Limb (tissue), 2 donors: ENCODE results near the gene IFNL2.

Experiments used
- DNase-seq, 2 donors: peaks; one replicate each; pipeline ENCODE4 v3.0.0-alpha.2; 2016; ENCODE audit errors: extremely low spot score in 2 of 2

IFNL2 gene

DNA sequence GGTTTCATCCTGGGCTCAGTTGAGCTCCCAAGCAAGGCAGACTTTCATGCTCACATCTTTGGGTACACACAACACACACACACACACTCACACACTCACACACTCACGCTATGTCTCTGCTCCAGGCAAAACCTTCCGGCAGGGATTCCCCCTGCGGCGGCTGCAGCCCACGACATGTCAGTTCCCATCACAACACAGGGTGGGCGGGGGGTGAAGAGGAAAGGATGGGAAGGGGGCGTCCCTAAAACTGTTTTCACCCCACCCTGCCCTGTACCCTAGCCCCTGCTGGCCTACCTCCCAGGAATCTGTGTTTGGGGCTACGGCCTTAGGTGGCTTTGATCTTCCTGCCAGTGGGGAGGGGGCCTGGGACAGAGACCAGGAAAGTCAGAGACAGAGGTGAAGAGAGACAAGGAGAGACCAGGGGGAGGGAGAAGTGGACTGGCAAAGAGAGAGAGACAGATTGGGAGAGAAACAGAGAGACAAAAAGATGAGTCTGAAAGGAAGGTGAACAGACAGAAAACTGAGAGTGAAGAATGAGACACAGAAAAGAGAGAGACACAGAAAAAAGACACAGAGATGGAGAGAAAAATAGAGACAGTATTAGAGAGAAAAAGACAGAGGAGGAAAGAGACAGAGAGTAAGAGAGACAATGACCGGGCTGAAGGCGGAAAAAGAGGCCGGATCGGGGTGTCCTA is 48.6 kb downstream of the IFNL2 start:
- no peak for DNase-seq

DNA sequence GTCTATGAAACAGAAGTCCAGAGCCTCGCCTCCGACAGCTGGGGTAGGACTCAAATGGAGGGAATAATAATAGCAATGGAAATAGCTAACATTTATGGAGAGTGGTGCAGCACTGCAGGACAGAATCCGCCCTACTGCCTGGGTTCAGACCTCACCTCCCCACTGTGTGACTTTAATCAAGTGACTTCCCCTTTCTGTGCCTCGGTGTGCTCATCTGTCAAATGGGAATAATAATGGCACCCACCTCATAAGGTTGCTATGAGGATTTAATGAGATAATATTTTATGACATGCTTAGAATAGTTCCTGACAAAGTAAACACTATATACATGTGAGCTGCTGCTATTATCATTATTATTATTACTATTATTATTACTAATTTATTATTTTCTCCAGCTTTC is 49.3 kb downstream of the IFNL2 start:
- DNase-seq, result no peak

DNA sequence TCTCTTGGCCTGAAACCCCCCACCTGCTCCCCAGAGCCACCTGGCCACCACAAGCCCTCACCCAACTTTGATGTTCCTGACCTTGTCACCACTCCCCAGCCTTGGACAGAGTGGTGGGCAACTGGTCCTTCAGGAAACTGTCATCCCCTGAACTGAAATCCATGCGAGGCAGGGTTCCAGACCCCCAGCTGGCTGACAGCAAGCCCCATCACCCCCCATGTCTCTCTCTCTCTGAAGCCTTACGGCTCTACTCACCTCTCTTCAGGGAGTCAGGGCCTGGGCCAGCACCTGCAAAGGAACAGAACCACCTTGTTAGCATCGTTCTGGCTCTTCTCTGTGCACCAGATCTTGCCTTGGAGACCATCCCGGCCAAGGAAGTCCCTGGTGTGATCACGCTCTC is 49.9 kb downstream of the IFNL2 start:
- DNase-seq, result no peak

DNA sequence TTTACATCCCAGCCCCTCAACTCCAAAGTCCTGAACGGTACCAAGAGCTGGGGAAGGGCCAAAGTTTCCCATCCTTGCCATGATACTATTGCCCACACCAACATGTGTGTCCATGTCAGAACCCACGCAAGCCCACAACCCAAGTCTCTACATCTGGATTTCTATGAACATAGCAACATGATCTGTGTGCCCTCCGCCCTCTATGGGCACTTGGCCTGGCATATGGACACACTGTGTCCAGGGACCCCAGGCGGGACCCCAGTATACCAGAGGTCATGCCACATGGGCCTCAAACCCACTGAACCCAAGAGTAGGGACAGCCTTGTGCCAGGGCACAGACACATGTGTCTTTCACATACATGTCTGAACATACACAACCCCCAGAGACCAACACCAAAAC is 50.5 kb downstream of the IFNL2 start:
- DNase-seq, result no peak

DNA sequence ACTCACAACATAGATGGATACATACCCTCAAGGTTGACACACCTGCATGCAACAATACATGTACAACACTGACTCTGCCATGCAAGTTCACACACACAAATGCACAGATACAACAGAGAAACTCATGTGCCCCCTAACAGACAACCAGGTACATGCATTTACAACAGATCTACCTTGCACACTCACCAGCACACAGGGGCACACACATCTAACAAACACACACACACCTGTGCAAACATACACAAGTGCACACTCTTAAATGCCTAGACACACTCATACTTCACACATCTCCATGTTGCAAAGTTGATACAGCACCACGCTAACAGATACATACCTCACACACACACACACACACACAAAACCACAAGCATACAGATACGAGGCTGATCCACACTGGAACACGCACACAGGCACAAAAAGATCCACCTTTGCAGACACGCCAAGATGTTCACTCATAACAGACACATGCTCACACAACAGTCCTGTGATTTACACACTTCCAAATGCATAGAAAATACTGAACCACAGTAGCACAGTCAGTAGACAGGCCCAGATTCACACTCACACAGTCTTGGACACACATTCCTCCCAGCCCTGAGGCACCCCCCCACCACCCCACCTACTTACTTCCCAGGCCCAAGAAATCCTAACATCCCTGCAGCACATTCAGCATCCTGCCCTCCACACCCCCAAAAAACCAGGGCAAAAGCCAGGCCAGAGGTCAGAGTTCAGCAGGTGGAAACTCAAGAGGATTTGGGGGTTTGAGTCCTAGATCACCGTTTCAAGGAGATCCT is 51.1 kb downstream of the IFNL2 start:
- no peak for DNase-seq
